Vagina (tissue), 2 donors: ENCODE results near the gene COL6A1.

Experiments
- CTCF ChIP-seq, 3 experiments: fragments of 450-650 bp in 2 of 3; fragments of 200-600 bp in 1 of 3; sonication (generic) in 1 of 3; IDR thresholded peaks; one replicate each; pipeline ENCODE4 v1.5.1; 2017 to 2019; ENCODE audit warnings: antibody characterized with exemption in 3 of 3, mild to moderate bottlenecking in 2 of 3, moderate library complexity in 2 of 3
- POLR2A ChIP-seq, 2 donors: fragments of 450-650 bp; IDR thresholded peaks; one replicate each; pipeline ENCODE4 v1.6.1; 2017; ENCODE audit warnings: antibody characterized with exemption in 2 of 2, mild to moderate bottlenecking in 2 of 2, moderate library complexity in 2 of 2
- POLR2AphosphoS5 ChIP-seq, 2 donors: sonication (generic); formaldehyde crosslinking; IDR thresholded peaks; one replicate each; pipeline ENCODE4 v1.9.0; 2017; ENCODE audit warnings: antibody characterized with exemption in 2 of 2, mild to moderate bottlenecking in 2 of 2, low read depth in 1 of 2; ENCODE audit not compliant: insufficient read depth in 1 of 2

DNA sequence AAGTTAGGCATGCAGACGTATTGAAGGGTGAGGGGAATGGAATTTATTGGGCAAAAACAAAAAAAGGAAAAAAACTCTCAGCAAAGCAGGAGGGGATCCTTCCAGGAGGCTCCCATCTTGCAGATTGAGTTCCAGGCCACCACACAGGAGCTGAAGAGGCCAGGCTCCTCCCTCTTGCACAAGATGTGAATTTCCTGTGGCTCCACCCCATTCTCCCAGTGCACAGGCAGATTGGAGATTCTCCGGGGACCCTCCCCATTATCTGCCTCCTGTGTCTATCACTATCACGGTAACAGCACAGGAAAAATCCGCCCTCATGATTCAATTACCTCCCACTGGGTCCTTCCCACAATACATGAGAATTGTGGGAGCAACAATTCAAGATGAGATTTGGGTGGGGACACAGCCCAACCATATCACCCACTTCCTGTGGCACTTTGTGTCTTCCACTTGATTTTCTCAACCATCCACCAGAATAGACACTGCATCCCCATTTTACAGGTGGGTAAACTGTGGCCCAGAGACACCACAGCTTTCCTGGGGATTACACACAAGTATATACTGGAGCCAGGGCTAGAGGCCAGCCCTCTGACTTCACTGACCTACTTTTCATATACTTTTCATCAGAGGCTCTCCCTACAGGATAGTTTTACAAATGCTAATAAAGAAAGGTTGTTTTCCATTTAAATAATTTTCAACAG lies 18.9 kb upstream of the COL6A1 start:
- TF ChIP-seq POLR2A (IDR thresholded peaks at IDR 0.05) (no peak), CTCF (IDR thresholded peaks at IDR 0.05) (no peak), POLR2AphosphoS5 (IDR thresholded peaks at IDR 0.05; ENCODE audit: insufficient read depth in 1 of 2, low read depth in 1 of 2) (no peak)
